ENCODE measurements around the gene CHST4. TPM values are rescaled to one million over a fixed set of nuclear protein-coding genes. Genes with fewer than 3 reads are reported as not detected.

Gene CHST4
- total RNA-seq, 4 donors from 2014 or later, result 0.72 to 3.0 (median 0.82) TPM; not detected in 1

GRCh38 chr16:71584543-71585317, 58.5 kb downstream of the CHST4 start:
- DNase-seq (ENCODE audit: low spot score) (no peak), ATAC-seq (ENCODE audit: low FRiP score) (no peak)
- TF ChIP-seq CTCF (IDR thresholded peaks at IDR 0.05), result no peak

GRCh38 chr16:71585318-71585703, 59.1 kb downstream of the CHST4 start:
- DNase-seq (ENCODE audit: low spot score) (no peak), ATAC-seq (ENCODE audit: low FRiP score) (no peak)
- TF ChIP-seq CTCF (IDR thresholded peaks at IDR 0.05), result no peak

Small RNA genes within 50 kb of the gene (small RNA-seq; reads per million reads assigned to genes)
- not detected for gene RNU6-1061P

Other genes with a start within 250 kb of the CHST4 start
- 10 to 100 TPM; 16.9 to 29.5 (median 21.5) TPM for gene CMTR2, start 237.0 kb upstream of the CHST4 start, total RNA-seq
- gene CALB2, start 167.7 kb upstream of the CHST4 start, total RNA-seq, result 100 to 1,000 TPM in 2 of 4 donors, 10 to 100 TPM in 2; 15.0 to 148 (median 105) TPM
- gene TLE7, start 84.4 kb upstream of the CHST4 start, total RNA-seq, result not detected
- 10 to 100 TPM in 1 of 4 donors, 1 to 10 TPM in 3; 4.1 to 10.1 (median 7.3) TPM for gene ZNF23, start 64.2 kb upstream of the CHST4 start, total RNA-seq
- 1 to 10 TPM; 3.0 to 9.5 (median 5.9) TPM for gene ZNF19, start 37.1 kb upstream of the CHST4 start, total RNA-seq
- under 1 TPM in 1 of 4 donors, not detected in 3; 0.19 TPM for gene TAT, start 50.7 kb downstream of the CHST4 start, total RNA-seq
- gene MARVELD3, start 99.8 kb downstream of the CHST4 start, total RNA-seq, result not detected
- 10 to 100 TPM in 3 of 4 donors, 1 to 10 TPM in 1; 7.4 to 21.5 (median 17.4) TPM for gene PHLPP2, start 198.3 kb downstream of the CHST4 start, total RNA-seq